Gastroesophageal sphincter (tissue), 4 donors: ENCODE data around the gene SOX15. TPM values are rescaled to one million over a fixed set of nuclear protein-coding genes. Genes with fewer than 3 reads are reported as not detected.
A peak's percentile ranks its signal among the peaks of the same experiment; 100 is the strongest.

ENCODE experiments used
- ATAC-seq: fragments of 150-250 bp; one replicate; pipeline ENCODE4 v1.9.1; 2016; ENCODE audit warnings: mild to moderate bottlenecking, moderate library complexity
- H3K27ac ChIP-seq, 4 donors: fragments of 200-600 bp; sonication (generic) in 3 of 4; 1 replicate in 3 of 4; 2 replicates in 1 of 4; pipeline ENCODE4 v1.5.1; 2016 to 2019
- H3K27me3 ChIP-seq: fragments of 200-600 bp; sonication (generic); one replicate; pipeline ENCODE4 v1.5.1; 2019
- H3K36me3 ChIP-seq, 2 donors: fragments of 200-600 bp; sonication (generic); one replicate each; pipeline ENCODE4 v1.5.1; 2019; ENCODE audit warnings: control low read depth in 1 of 2
- H3K4me1 ChIP-seq, 3 donors: fragments of 200-600 bp; sonication (generic); 1 replicate in 2 of 3; 2 replicates in 1 of 3; pipeline ENCODE4 v1.5.1; 2016 to 2019; ENCODE audit warnings: control low read depth in 2 of 3
- H3K4me3 ChIP-seq, 2 donors: fragments of 200-600 bp; sonication (generic); one replicate each; pipeline ENCODE4 v1.5.1; 2019; ENCODE audit warnings: mild to moderate bottlenecking in 1 of 2, moderate library complexity in 1 of 2
- H3K9me3 ChIP-seq, 3 donors: fragments of 200-600 bp; sonication (generic); one replicate each; pipeline ENCODE4 v1.5.1; 2017 to 2019; ENCODE audit warnings: control low read depth in 2 of 3
- CTCF ChIP-seq, 4 experiments: fragments of 200-600 bp in 2 of 4; fragments of 450-650 bp in 2 of 4; sonication (generic) in 1 of 4; IDR thresholded peaks; one replicate each; pipeline ENCODE4 v1.5.1; 2017 to 2019; ENCODE audit warnings: antibody characterized with exemption in 4 of 4, mild to moderate bottlenecking in 2 of 4, moderate library complexity in 2 of 4
- EP300 ChIP-seq: sonication (generic); formaldehyde crosslinking; IDR thresholded peaks from one replicate; pipeline ENCODE4 v1.6.1; 2017; ENCODE audit warnings: antibody characterized with exemption, mild to moderate bottlenecking
- POLR2A ChIP-seq, 2 donors: fragments of 450-650 bp; IDR thresholded peaks; one replicate each; pipeline ENCODE4 v1.6.1; 2017; ENCODE audit warnings: antibody characterized with exemption in 2 of 2, mild to moderate bottlenecking in 2 of 2, moderate library complexity in 1 of 2
- POLR2AphosphoS5 ChIP-seq: sonication (generic); formaldehyde crosslinking; IDR thresholded peaks from one replicate; pipeline ENCODE4 v1.6.1; 2017; ENCODE audit warnings: antibody characterized with exemption
- WGBS, 2 donors: methylation state at CpG; one replicate each; pipeline ENCODE4 v1.1.5; 2018; ENCODE audit warnings: low coverage in 1 of 2; 5-methylcytosine and 5-hydroxymethylcytosine counted together
- total RNA-seq, 4 donors: library from RNA; depleted of rRNA; stranded (reverse); fragments of >200 nt; gene quantifications; one replicate each; pipeline ENCODE4 v1.1.0, GENCODE V29; 2016

SOX15 gene
- total RNA-seq, 4 donors from 2014 or later, result 5.1 to 9.0 (median 5.9) TPM

GRCh38 chr17:7557147-7557764 is 32.6 kb downstream of the SOX15 start:
- WGBS, 2 donors, result 38 to 57% methylated on average over 8 of the region's 19 CpGs

GRCh38 chr17:7556627-7557026 is 33.3 kb downstream of the SOX15 start:
- peak overlapping the region in 3 of 4 donors; percentile 91 to 96 (median 95) for H3K27ac ChIP-seq
- 81% methylated on average over 3 to 10 of the region's 12 CpGs for WGBS, 2 donors
- H3K4me1 ChIP-seq, result peaks cover 2 to 50% (median 37%) of the 10 kb centered on the region in 3 donors
- H3K36me3 ChIP-seq, result peaks cover 0 to 23% of the 10 kb centered on the region in 2 donors
- H3K9me3 ChIP-seq, result no peaks in the 10 kb centered on the region
- no peak overlapping the region for H3K4me3 ChIP-seq
- ATAC-seq, result no peak
- TF ChIP-seq POLR2A (IDR thresholded peaks at IDR 0.05) (no peak), EP300 (no peak), POLR2AphosphoS5 (no peak), CTCF (IDR thresholded peaks at IDR 0.05) (no peak)
- H3K27me3 ChIP-seq, result no peaks in the 10 kb centered on the region

More at GRCh38 chr17:7557147-7557764, 32.6 kb downstream of the SOX15 start:
- no peaks in the 10 kb centered on the region for H3K9me3 ChIP-seq
- peak overlapping the region; percentile 88 to 96 (median 93) for H3K27ac ChIP-seq
- ATAC-seq, result no peak
- no peaks in the 10 kb centered on the region for H3K27me3 ChIP-seq
- no peak overlapping the region for H3K4me3 ChIP-seq
- peaks cover 2 to 52% (median 37%) of the 10 kb centered on the region in 3 donors for H3K4me1 ChIP-seq
- peaks cover 0 to 17% of the 10 kb centered on the region in 2 donors for H3K36me3 ChIP-seq
- TF ChIP-seq CTCF (IDR thresholded peaks at IDR 0.05) (no peak), EP300 (no peak), POLR2A (IDR thresholded peaks at IDR 0.05) (no peak), POLR2AphosphoS5 (no peak)

- no peak for TF ChIP-seq POLR2AphosphoS5
- ATAC-seq, result no peak
- Histone ChIP-seq H3K9me3 (no peaks in the 10 kb centered on the region), H3K4me1 (peaks cover 2 to 45% (median 33%) of the 10 kb centered on the region in 3 donors), H3K36me3 (peaks cover 0 to 35% of the 10 kb centered on the region in 2 donors), H3K27me3 (no peaks in the 10 kb centered on the region), H3K4me3 (no peak overlapping the region), H3K27ac (peak overlapping the region in 1 of 4 donors; percentile 7)
- 53 to 63% methylated on average over 8 to 10 of the region's 10 CpGs for WGBS, 2 donors
These were observed 34.5 kb downstream of the SOX15 start for GRCh38 chr17:7555320-7555948.

GRCh38 chr17:7553356-7553755 is 36.5 kb downstream of the SOX15 start:
- peak overlapping the region in 3 of 4 donors; percentile 32 to 38 (median 33) for H3K27ac ChIP-seq
- TF ChIP-seq CTCF (IDR thresholded peaks at IDR 0.05), result no peak
- no peak for TF ChIP-seq POLR2AphosphoS5
- TF ChIP-seq POLR2A (IDR thresholded peaks at IDR 0.05), result no peak
- no peak for TF ChIP-seq EP300
- no peaks in the 10 kb centered on the region for H3K27me3 ChIP-seq
- H3K4me3 ChIP-seq, result no peak overlapping the region
- H3K4me1 ChIP-seq, result peaks cover 0 to 41% (median 24%) of the 10 kb centered on the region in 3 donors
- ATAC-seq, result no peak
- H3K9me3 ChIP-seq, result no peaks in the 10 kb centered on the region
- 100% methylated on average over 1 of the region's 1 CpG; no CpG with 5 or more reads in 1 of the 2 donors for WGBS, 2 donors
- peaks cover 0 to 39% of the 10 kb centered on the region in 2 donors for H3K36me3 ChIP-seq

- H3K27ac ChIP-seq, result peak overlapping the region in 2 of 4 donors; percentile 31 to 43
- ATAC-seq, result no peak
These were observed 37.3 kb downstream of the SOX15 start for GRCh38 chr17:7552621-7553051.

More at GRCh38 chr17:7552621-7553051, 37.3 kb downstream of the SOX15 start:
- peaks cover 0 to 41% (median 21%) of the 10 kb centered on the region in 3 donors for H3K4me1 ChIP-seq
- H3K27me3 ChIP-seq, result no peaks in the 10 kb centered on the region
- H3K9me3 ChIP-seq, result no peaks in the 10 kb centered on the region
- 65 to 80% methylated on average over 1 to 3 of the region's 6 CpGs for WGBS, 2 donors
- peaks cover 0 to 39% of the 10 kb centered on the region in 2 donors for H3K36me3 ChIP-seq
- H3K4me3 ChIP-seq, result no peak overlapping the region
- TF ChIP-seq POLR2A (IDR thresholded peaks at IDR 0.05), result no peak
- no peak for TF ChIP-seq CTCF (IDR thresholded peaks at IDR 0.05)
- TF ChIP-seq EP300, result no peak
- TF ChIP-seq POLR2AphosphoS5, result no peak
